Left ventricle myocardium superior (tissue), 1 donor: Measurements from ENCODE around the gene P2RY6. TPM values are rescaled to one million over a fixed set of nuclear protein-coding genes. Genes with fewer than 3 reads are reported as not detected.

ENCODE experiments used
- ATAC-seq: fragments of 200-7000 bp; cut with Tn5 transposase; one replicate; pipeline ENCODE4 v1.9.1; 2020; ENCODE audit warnings: mild to moderate bottlenecking, moderate library complexity
- DNase-seq: peaks from one replicate; pipeline ENCODE4 v3.0.0-alpha.2; 2020
- intact Hi-C: fragments of 100-400 bp; cut with micrococcal nuclease; formaldehyde crosslinking; loops from one replicate; pipeline ENCODE4 v1.11.0; 2022
- total RNA-seq: library from RNA; stranded (reverse); fragmentation: NEBNext Ultra II Directional; extraction: Animal tissue kit (Norgen Biotek cat#: 25700); gene quantifications from one replicate; pipeline ENCODE4 v1.2.1, GENCODE V29; 2021
- donor health status: DM: no; HTN: yes; CAD: no; lungs with severe emphysema.

P2RY6 gene
- total RNA-seq, 1 donor from 2014 or later, result 1.5 TPM

DNA sequence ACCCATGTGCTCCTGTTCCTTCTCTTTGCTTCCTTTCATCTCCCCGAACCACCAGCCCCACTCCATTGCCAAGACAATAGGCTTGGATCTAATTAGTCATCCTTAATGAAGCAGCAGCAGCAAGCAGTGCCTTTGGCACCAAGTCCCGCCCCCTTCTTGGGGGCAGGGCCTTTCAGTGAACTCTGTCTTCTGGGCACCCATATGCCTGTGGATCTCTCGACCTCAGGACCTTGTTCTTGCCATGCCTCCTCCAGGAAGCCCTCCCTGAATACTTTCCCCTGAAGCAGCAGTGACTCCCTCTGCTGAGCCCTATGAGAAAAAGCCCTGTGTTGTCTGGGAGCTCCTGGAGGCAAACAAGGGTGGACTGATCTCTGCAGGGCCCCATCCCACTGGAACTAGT lies 68.0 kb downstream of the P2RY6 start:
- intact Hi-C loops, result no loop called here

DNA sequence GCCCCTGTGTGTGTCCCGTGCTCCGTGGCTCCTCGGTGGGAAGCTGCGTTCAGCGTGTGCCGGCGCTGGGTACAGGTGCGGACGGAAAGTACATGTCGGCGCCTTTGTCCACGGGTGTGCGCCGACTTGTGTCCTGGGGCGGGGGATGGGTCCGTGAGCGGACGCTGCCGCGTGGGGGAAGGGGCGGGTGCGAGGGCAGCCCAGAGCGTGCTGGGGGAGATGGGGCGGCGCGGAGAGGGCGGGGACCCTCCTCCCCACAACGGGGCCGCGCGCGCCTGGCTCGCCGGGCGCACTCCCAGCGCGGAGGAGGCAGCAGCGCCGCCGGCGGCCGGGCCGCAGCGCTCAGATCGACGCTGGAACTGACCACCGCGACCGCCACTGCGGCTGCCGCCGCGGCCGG lies 70.5 kb downstream of the P2RY6 start:
- no peak for DNase-seq
- intact Hi-C loops, result no loop called here
- ATAC-seq, result peak; percentile 44

More for the DNA sequence above, 68.0 kb downstream of the P2RY6 start:
- ATAC-seq (no peak), DNase-seq (no peak)

- intact Hi-C loops, result no loop called here
- ATAC-seq, result peak; percentile 8
- no peak for DNase-seq
These were observed 71.1 kb downstream of the P2RY6 start for GRCh38 chr11:73343076-73343873.

GRCh38 chr11:73344191-73344607 lies 72.1 kb downstream of the P2RY6 start:
- intact Hi-C loops, result no loop called here
- peak; percentile 66 for DNase-seq
- peak; percentile 53 for ATAC-seq

GRCh38 chr11:73345481-73346160 lies 73.5 kb downstream of the P2RY6 start:
- intact Hi-C loops, result no loop called here
- ATAC-seq, result no peak
- no peak for DNase-seq

- intact Hi-C loops, result no loop called here
These were observed 74.2 kb downstream of the P2RY6 start for GRCh38 chr11:73346186-73346935.

DNA sequence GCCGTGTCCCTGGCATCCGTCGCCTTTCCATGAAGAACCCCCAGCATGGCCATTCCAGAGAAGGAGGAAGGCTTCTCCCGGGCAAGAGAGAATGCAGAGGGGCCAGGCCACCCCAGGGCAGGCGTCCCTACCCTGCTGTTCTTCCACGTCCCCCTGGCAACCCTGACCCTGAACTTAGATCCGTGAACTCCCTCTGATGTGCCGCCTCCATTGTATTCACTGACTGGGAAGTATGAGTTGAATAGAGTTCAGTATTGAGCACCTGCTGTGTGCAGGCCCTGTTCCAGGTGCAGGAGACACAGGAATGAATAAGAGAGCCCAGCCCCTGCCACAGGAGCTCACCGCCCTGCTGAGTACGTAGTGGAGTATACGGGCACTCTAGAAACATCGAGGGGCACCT lies 74.9 kb downstream of the P2RY6 start:
- intact Hi-C loops, result no loop called here
- ATAC-seq (no peak), DNase-seq (no peak)

More at GRCh38 chr11:73346186-73346935, 74.2 kb downstream of the P2RY6 start:
- DNase-seq, result no peak
- ATAC-seq, result no peak

Other genes starting within 250 kb of the P2RY6 start
- 32.7 TPM for gene FCHSD2, start 130.0 kb upstream of the P2RY6 start, total RNA-seq
- gene P2RY2, start 54.1 kb upstream of the P2RY6 start, total RNA-seq, result 19.7 TPM
- gene ARHGEF17, start 35.9 kb downstream of the P2RY6 start, total RNA-seq, result 52.0 TPM
- gene RELT, start 104.1 kb downstream of the P2RY6 start, total RNA-seq, result 1.8 TPM